GM19238 (cell line): ENCODE data around the gene ALKAL2.
A peak's percentile ranks its signal among the peaks of the same experiment; 100 is the strongest.

Experiments used
- DNase-seq: peaks from one replicate; pipeline ENCODE4 v3.0.0; 2011; ENCODE audit warnings: low spot score; ENCODE audit not compliant: insufficient read length

Gene ALKAL2

GRCh38 chr2:271917-272316, 16.0 kb downstream of the ALKAL2 start:
- DNase-seq, result no peak

GRCh38 chr2:270861-271260, 17.0 kb downstream of the ALKAL2 start:
- no peak for DNase-seq

- no peak for DNase-seq
Measured at GRCh38 chr2:269356-270030, 18.4 kb downstream of the ALKAL2 start.

GRCh38 chr2:268323-268722, 19.6 kb downstream of the ALKAL2 start:
- no peak for DNase-seq

GRCh38 chr2:264493-265468, 23.1 kb downstream of the ALKAL2 start, which contains the start of gene ACP1:
Gene ACP1 (plus strand): TSS chr2:264947. CDS start chr2:264965, 18 bp downstream.
- peak; percentile 95 for DNase-seq

- DNase-seq, result no peak
Measured at GRCh38 chr2:263774-264492, 24.0 kb downstream of the ALKAL2 start, which contains the start of gene SH3YL1. Gene SH3YL1 (minus strand): TSS chr2:264032. CDS start chr2:263984, 48 bp downstream.

- no peak for DNase-seq
Measured at GRCh38 chr2:263022-263738, 24.7 kb downstream of the ALKAL2 start.

GRCh38 chr2:262117-262516, 25.8 kb downstream of the ALKAL2 start:
- no peak for DNase-seq

GRCh38 chr2:260507-261161, 27.3 kb downstream of the ALKAL2 start:
- no peak for DNase-seq

- no peak for DNase-seq
Measured at GRCh38 chr2:259789-260331, 28.0 kb downstream of the ALKAL2 start.

GRCh38 chr2:258933-259332, 29.0 kb downstream of the ALKAL2 start:
- no peak for DNase-seq

- DNase-seq, result no peak
Measured at GRCh38 chr2:257842-258241, 30.0 kb downstream of the ALKAL2 start.

- DNase-seq, result no peak
Measured at GRCh38 chr2:257429-257828, 30.5 kb downstream of the ALKAL2 start.

GRCh38 chr2:256094-256493, 31.8 kb downstream of the ALKAL2 start:
- no peak for DNase-seq

- no peak for DNase-seq
Measured at GRCh38 chr2:255195-255594, 32.7 kb downstream of the ALKAL2 start.

- DNase-seq, result no peak
Measured at GRCh38 chr2:254241-254640, 33.6 kb downstream of the ALKAL2 start.

GRCh38 chr2:253202-253638, 34.7 kb downstream of the ALKAL2 start:
- no peak for DNase-seq

- no peak for DNase-seq
Measured at GRCh38 chr2:252001-252602, 35.8 kb downstream of the ALKAL2 start.

- DNase-seq, result no peak
Measured at GRCh38 chr2:249538-250042, 38.3 kb downstream of the ALKAL2 start.

- DNase-seq, result no peak
Measured at GRCh38 chr2:248724-249123, 39.2 kb downstream of the ALKAL2 start.
